Measurements from ENCODE around the gene GOLGA3. TPM values are rescaled to one million over a fixed set of nuclear protein-coding genes. Genes with fewer than 3 reads are reported as not detected.

The GOLGA3 gene
- total and polyA plus RNA-seq, 9 of the 15 experiments (the other 6 are each of a cell fraction or from before 2014, with no cell fraction given) = 1.9 to 48.1 (median 18.4) TPM

- no peaks in the 10 kb centered on the region for H3K9me1 ChIP-seq (ENCODE audit: control insufficient read depth, insufficient read depth, low read length)
- 98% methylated on average over 18 of the region's 22 CpGs for WGBS (ENCODE audit: insufficient coverage, low coverage, missing lambda C conversion rate)
- intact Hi-C loops (cut with micrococcal nuclease) = no loop called here
- no peak overlapping the region for H3K4me2 ChIP-seq (ENCODE audit: insufficient read depth, low read length)
- no peaks in the 10 kb centered on the region for H3K9me3 ChIP-seq (replicated peaks; ENCODE audit: control insufficient read depth, insufficient read depth, low read depth, low read length)
- ATAC-seq (no peak), FAIRE-seq (no peak), DNase-seq (ENCODE audit: extremely low read depth in 1 of 4, low spot score in 3 of 4) (no peak)
- no peaks in the 10 kb centered on the region for H3K4me1 ChIP-seq (replicated peaks in 1 of 2; ENCODE audit: control insufficient read depth in 2 of 2, insufficient read depth in 2 of 2, low read length in 2 of 2)
- no peak overlapping the region for H3K27ac ChIP-seq (ENCODE audit: extremely low read depth, low read depth, low read length)
- H3K4me3 ChIP-seq = no peak overlapping the region
- peaks cover 4% of the 10 kb centered on the region; the same call in 1 of the 2 replicates for H4K20me1 ChIP-seq (replicated peaks; ENCODE audit: control insufficient read depth, insufficient read depth, low read length)
- no peak overlapping the region for H3K9ac ChIP-seq (ENCODE audit: insufficient read depth in 1 of 2, low read depth in 2 of 2, low read length in 2 of 2)
- in situ Hi-C loops (cut with MboI) = no loop called here
- H2AFZ ChIP-seq (ENCODE audit: low read depth, low read length) = no peak overlapping the region
- H3K27me3 ChIP-seq (ENCODE audit: control insufficient read depth in 2 of 2, insufficient read depth in 2 of 2, low read length in 2 of 2) = no peaks in the 10 kb centered on the region
- H3K79me2 ChIP-seq (ENCODE audit: control insufficient read depth, insufficient read depth, low read length) = peaks cover 22% of the 10 kb centered on the region; the same call in 2 of the 3 replicates
- ChIA-PET CTCF (ENCODE audit: low intra/inter-chr PET ratio) (no interaction called here), POLR2A (no interaction called here)
- H3K36me3 ChIP-seq (ENCODE audit: control insufficient read depth, insufficient read depth, low read length) = peaks cover 89% of the 10 kb centered on the region
- TF ChIP-seq ZNF277 (CRISPR knock-in tag; IDR thresholded peaks at IDR 0.05; ENCODE audit: borderline replicate concordance) = no peak
- TF ChIP-seq FOSL1 (tag; conservative IDR thresholded peaks at IDR 0.05) = no peak
- TF ChIP-seq ZNF398 (CRISPR knock-in tag; IDR thresholded peaks at IDR 0.05) = no peak
- no peak for TF ChIP-seq ELF4 (CRISPR knock-in tag; IDR thresholded peaks at IDR 0.05)
- TF ChIP-seq RAD51 (IDR thresholded peaks at IDR 0.05; ENCODE audit: borderline replicate concordance, low read depth) = no peak
- no peak for TF ChIP-seq TAF1 (IDR thresholded peaks at IDR 0.05; ENCODE audit: control insufficient read depth, extremely low read depth, insufficient read depth, low read length, severe bottlenecking)
- TF ChIP-seq MAFG (tag; conservative IDR thresholded peaks at IDR 0.05) = no peak
- TF ChIP-seq MCM3 (IDR thresholded peaks at IDR 0.05) = no peak
- TF ChIP-seq NFXL1 (CRISPR knock-in tag; IDR thresholded peaks at IDR 0.05) = no peak
- no peak for TF ChIP-seq RNF219 (CRISPR knock-in tag; IDR thresholded peaks at IDR 0.05)
- TF ChIP-seq ZNF232 (CRISPR knock-in tag; IDR thresholded peaks at IDR 0.05) = no peak
- no TSS peak for BruUV-seq (replicated peaks)
These were observed 80.8 kb downstream of the GOLGA3 start for GRCh38 chr12:132747896-132748295.
